ENCODE data around the gene CDKAL1. TPM values are rescaled to one million over a fixed set of nuclear protein-coding genes. Genes with fewer than 3 reads are reported as not detected.

The CDKAL1 gene
- total and polyA plus RNA-seq, 2 of the 8 experiments (the other 6 are each of a cell fraction or from before 2014, with no cell fraction given): 8.4 to 24.6 TPM

GRCh38 chr6:20575704-20576451 lies 41.6 kb downstream of the CDKAL1 start:
- no peaks in the 10 kb centered on the region for H4K20me1 ChIP-seq (replicated peaks in 1 of 2; ENCODE audit: control insufficient read depth in 1 of 2, insufficient read depth in 2 of 2, low read length in 2 of 2)
- WGBS, 2 experiments (ENCODE audit: extremely low coverage in 1 of 2, insufficient coverage in 1 of 2, insufficient read length in 1 of 2, insufficient replicate concordance in 2 of 2, low coverage in 1 of 2, low lambda C conversion rate in 2 of 2, missing lambda C conversion rate in 1 of 2): 92% methylated on average over 4 of the region's 4 CpGs; no CpG with 5 or more reads in 1 of the 2 experiments
- no peaks in the 10 kb centered on the region for H3K79me1 ChIP-seq (ENCODE audit: low read depth, low read length)
- no peak overlapping the region for H2AK5ac ChIP-seq (ENCODE audit: low read depth, low read length)
- H3K27me3 ChIP-seq (replicated peaks in 1 of 4; ENCODE audit: control insufficient read depth in 3 of 4, extremely low read depth in 1 of 4, insufficient read depth in 3 of 4, low read length in 3 of 4): no peaks in the 10 kb centered on the region
- DNase-seq (ENCODE audit: low read depth in 1 of 2, low spot score in 2 of 2) (no peak), FAIRE-seq (no peak)
- no peak overlapping the region for H3K14ac ChIP-seq (ENCODE audit: insufficient read length)
- no peak overlapping the region for H3K23ac ChIP-seq (ENCODE audit: insufficient read length)
- no peak overlapping the region for H3K4ac ChIP-seq (replicated peaks; ENCODE audit: insufficient read length, low read depth, low read length)
- no peak overlapping the region for H2BK12ac ChIP-seq (ENCODE audit: low read depth, low read length)
- H2BK120ac ChIP-seq (replicated peaks; ENCODE audit: low read depth, low read length): no peak overlapping the region
- no peak overlapping the region for H3K27ac ChIP-seq (ENCODE audit: low read depth, low read length)
- no peak overlapping the region for H3K56ac ChIP-seq (replicated peaks; ENCODE audit: insufficient read length, low read depth, low read length)
- POLR2A ChIA-PET (ENCODE audit: partially characterized antibody): no interaction called here
- no peak overlapping the region for H2AFZ ChIP-seq (ENCODE audit: low read length)
- no peak overlapping the region for H3K18ac ChIP-seq (ENCODE audit: extremely low read depth, low read length)
- no peak overlapping the region for H4K8ac ChIP-seq (ENCODE audit: extremely low read depth, insufficient read depth, low read length)
- H3K36me3 ChIP-seq (ENCODE audit: control insufficient read depth in 2 of 4, insufficient read depth in 4 of 4, low read length in 3 of 4): no peaks in the 10 kb centered on the region
- peaks cover 0 to 7% (median 1%) of the 10 kb centered on the region in 4 experiments; a peak in 1 of 7 replicates for H3K4me1 ChIP-seq (replicated peaks in 1 of 4; ENCODE audit: control insufficient read depth in 3 of 4, insufficient read depth in 4 of 4, low read length in 3 of 4)
- TF ChIP-seq KDM4A (IDR thresholded peaks at IDR 0.05; ENCODE audit: low read depth, low read length, severe bottlenecking) (no peak), POLR2A (IDR thresholded peaks at IDR 0.05; ENCODE audit: control extremely low read depth in 1 of 2, low read depth in 2 of 2, low read length in 2 of 2) (no peak), RFX5 (IDR thresholded peaks at IDR 0.05; ENCODE audit: borderline replicate concordance, low read depth, low read length) (no peak), SIRT6 (IDR thresholded peaks at IDR 0.05; ENCODE audit: low read length) (no peak)
- no peak overlapping the region for H3K9ac ChIP-seq (replicated peaks in 1 of 4; ENCODE audit: extremely low read depth in 1 of 4, low read depth in 3 of 4, low read length in 3 of 4)
- H4K5ac ChIP-seq (ENCODE audit: insufficient read length, low read depth, low read length): no peak overlapping the region
- no peaks in the 10 kb centered on the region for H3K9me3 ChIP-seq (ENCODE audit: insufficient read depth in 2 of 2, low read depth in 1 of 2, low read length in 1 of 2)
- no peaks in the 10 kb centered on the region; a peak in 1 of 4 replicates for H3K79me2 ChIP-seq (ENCODE audit: control insufficient read depth in 1 of 2, insufficient read depth in 2 of 2, low read length in 2 of 2)
- CTCF ChIA-PET (ENCODE audit: partially characterized antibody): interaction anchor here (1.2 to 1.8 kb wide), 2 partner anchors 25 to 83 kb away, joined by 4 to 6 read pairs; no protein-coding TSS in a partner anchor
- no peak overlapping the region for H2BK5ac ChIP-seq (ENCODE audit: low read depth, low read length)
- no peak overlapping the region for H4K91ac ChIP-seq (replicated peaks; ENCODE audit: insufficient read length, low read length)
- no peak overlapping the region for H3K4me3 ChIP-seq (ENCODE audit: extremely low read depth in 1 of 4, insufficient read depth in 2 of 4, low read depth in 3 of 4, low read length in 4 of 4)
- no peak overlapping the region for H2BK15ac ChIP-seq (ENCODE audit: low read length)
- no peak overlapping the region for H2BK20ac ChIP-seq (ENCODE audit: low read length)
- H3K4me2 ChIP-seq (ENCODE audit: insufficient read depth in 1 of 2, low read depth in 2 of 2, low read length in 2 of 2): no peak overlapping the region
- no peaks in the 10 kb centered on the region for H3K23me2 ChIP-seq (ENCODE audit: low read depth, low read length)

Measured in H1 (cell line).